Choroid plexus epithelial cell (primary cell): ENCODE results near the gene ADIG.
A peak's percentile ranks its signal among the peaks of the same experiment; 100 is the strongest.

Experiments
- DNase-seq: peaks from one replicate; pipeline ENCODE4 v3.0.0-alpha.2; 2010; ENCODE audit warnings: low read depth
- H3K4me3 ChIP-seq: 2 replicates; pipeline ENCODE4 v1.5.1; 2011; ENCODE audit warnings: low read depth, mild to moderate bottlenecking, control low read depth, low read length, moderate library complexity
- CTCF ChIP-seq: conservative IDR thresholded peaks from 2 replicates; pipeline ENCODE4 v1.5.1; 2011; ENCODE audit warnings: low read depth, mild to moderate bottlenecking, control low read depth, inconsistent platforms, low read length, moderate library complexity

The ADIG gene

GRCh38 chr20:38610521-38610920 lies 29.5 kb downstream of the ADIG start:
- no peak overlapping the region for H3K4me3 ChIP-seq
- DNase-seq = peak; percentile 51
- no peak for TF ChIP-seq CTCF

DNA sequence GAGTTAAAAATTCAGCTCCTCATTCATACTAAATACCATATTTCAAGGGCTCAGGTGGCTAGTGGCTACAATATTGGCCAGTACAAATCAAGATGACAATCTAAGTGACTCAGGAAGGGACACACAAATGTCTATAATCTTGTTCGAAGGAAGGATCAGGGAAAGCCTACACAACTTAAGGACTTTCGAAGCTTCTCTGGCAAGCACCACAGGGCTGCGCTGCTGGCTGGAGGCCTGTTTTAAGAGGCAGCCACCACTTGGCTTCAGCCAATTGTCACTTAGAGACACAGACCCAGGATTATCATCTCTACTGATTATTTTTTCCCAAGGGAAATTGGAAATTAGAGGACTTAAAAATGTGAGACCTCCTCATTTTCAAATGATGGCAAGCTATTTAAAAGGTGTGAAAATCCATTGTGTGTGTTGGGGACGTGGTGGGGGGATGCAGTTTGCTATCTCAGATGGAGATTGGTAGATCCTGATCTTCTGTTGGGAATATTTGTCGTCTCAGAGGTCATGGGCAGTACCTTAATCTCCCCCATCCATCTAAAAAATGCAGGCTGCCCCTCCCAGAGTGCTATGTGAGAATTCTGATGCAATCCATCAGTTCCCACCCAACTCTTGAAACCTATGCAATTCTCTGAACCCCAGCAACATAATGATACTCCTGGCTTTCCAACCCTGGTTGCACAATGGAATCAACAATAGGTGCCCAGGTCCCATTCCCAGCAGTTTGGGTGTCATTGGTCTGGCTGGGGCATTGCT lies 31.9 kb downstream of the ADIG start:
- DNase-seq = no peak
- TF ChIP-seq CTCF = no peak

DNA sequence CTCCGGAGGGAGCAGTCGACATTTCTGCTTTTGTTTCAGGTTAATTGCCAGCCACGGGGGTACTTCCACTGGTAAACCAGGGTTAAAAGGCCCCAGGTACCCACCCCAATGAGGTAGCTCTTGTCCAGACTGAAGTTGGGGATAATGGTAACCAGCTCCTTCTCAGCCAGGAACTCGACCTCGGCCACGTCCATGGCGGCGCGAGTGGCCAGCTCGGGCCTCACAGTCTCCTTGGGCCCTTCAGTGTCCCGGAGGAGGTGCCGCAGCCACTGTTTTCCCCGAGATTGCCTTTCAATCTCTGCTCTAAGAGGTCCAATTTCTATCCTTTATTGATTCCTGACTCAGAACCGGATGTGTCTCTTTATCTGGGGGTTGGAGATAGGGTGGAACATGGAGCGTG lies 34.3 kb downstream of the ADIG start:
- no peak for TF ChIP-seq CTCF
- DNase-seq = no peak
- H3K4me3 ChIP-seq = no peak overlapping the region

More for the DNA sequence above, 31.9 kb downstream of the ADIG start:
- H3K4me3 ChIP-seq = no peak overlapping the region

GRCh38 chr20:38616457-38616856 lies 35.5 kb downstream of the ADIG start:
- DNase-seq = no peak
- no peak overlapping the region for H3K4me3 ChIP-seq
- no peak for TF ChIP-seq CTCF

GRCh38 chr20:38617011-38617829 lies 36.2 kb downstream of the ADIG start:
- DNase-seq = peak; percentile 63
- no peak overlapping the region for H3K4me3 ChIP-seq
- TF ChIP-seq CTCF = no peak

DNA sequence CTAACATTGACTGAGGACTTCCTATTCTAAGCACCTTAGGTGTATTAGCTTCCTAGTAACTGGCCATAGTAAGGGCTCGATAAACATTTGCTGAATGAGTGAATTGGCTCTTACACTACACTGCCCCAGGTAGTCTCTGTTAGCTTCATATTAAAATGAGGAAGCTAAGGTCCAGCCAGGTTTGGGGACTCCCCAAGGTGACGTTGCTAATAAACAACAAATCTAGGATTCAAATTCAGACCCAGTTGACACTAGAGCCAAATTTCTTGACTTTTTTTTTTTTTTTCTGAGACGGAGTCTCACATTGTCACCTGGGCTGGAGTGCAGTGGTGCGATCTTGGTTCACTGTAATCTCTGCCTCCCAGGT lies 36.8 kb downstream of the ADIG start:
- TF ChIP-seq CTCF = no peak
- DNase-seq = no peak
- H3K4me3 ChIP-seq = no peak overlapping the region
